Tongue (tissue), 2 donors: ENCODE measurements around the gene NTSR1. TPM values are rescaled to one million over a fixed set of nuclear protein-coding genes. Genes with fewer than 3 reads are reported as not detected.
"Not testable (repeated sequence)": the region's sequence is repeated elsewhere in the genome, so short reads cannot be mapped to it uniquely, and the experiment has no call there.

Source experiments
- DNase-seq: peaks from one replicate; pipeline ENCODE4 v3.0.0-alpha.2; 2015
- total RNA-seq: library from RNA; depleted of rRNA; stranded (reverse); fragments of >200 nt; gene quantifications from one replicate; pipeline ENCODE4 v1.2.3, GENCODE V29; 2014

The NTSR1 gene
- total RNA-seq, 1 donor from 2014 or later: not detected

GRCh38 chr20:62674370-62674769, 34.3 kb upstream of the NTSR1 start:
- DNase-seq: no peak

DNA sequence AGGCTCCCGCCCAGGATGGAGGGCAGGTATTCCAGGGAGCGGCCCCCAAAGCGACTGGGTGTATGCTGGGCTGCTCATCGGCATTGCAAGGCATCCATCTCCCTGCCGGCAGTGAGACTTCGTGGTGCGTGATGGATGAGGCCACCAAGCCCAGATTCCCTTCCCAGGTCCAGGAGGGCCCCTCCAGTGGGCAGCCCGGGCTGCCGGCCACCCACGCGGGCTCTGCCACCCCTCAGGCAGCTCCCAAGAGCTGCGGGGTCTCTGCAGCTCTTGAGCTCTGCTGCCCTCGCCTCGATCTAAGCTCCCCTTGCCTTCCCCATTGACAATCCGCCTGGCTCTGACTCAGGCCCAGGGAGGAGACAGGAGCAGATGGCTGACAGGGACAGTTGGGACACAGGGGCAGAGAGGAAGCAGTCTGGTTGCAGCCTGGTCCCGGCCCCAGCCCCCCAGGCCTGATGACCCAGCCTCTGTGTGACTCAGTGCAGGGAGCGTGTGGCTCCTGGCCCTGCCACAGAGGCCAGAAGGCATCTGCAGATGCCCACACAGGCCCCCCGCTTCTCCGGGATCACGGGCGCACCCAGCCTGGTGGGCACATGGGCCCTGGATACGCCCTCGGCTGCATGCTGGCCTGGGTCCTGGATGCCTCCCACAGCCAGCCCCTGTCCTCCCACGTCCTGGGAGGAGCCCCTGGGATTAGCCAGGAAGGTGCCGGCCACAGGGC, 33.3 kb upstream of the NTSR1 start:
- peak; percentile 71 for DNase-seq

DNA sequence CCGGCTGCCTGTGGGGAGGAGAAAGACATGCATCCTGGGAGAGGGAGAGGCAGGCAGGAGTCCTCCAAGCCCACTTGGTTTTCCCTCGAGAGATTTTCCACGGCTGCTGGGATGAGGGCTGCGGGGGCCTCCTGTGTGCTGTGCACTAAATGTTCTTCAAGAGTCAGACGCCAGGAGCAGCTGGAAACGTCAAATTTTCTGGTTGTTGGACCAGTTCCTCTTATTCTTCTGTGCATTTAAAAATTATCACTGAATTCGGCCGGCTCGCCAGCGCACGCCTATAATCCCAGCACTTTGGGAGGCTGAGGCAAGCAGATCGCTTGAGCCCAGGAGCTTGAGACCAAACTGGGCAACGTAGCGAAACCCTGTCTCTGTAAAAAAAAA, 32.8 kb upstream of the NTSR1 start:
- no peak for DNase-seq

DNA sequence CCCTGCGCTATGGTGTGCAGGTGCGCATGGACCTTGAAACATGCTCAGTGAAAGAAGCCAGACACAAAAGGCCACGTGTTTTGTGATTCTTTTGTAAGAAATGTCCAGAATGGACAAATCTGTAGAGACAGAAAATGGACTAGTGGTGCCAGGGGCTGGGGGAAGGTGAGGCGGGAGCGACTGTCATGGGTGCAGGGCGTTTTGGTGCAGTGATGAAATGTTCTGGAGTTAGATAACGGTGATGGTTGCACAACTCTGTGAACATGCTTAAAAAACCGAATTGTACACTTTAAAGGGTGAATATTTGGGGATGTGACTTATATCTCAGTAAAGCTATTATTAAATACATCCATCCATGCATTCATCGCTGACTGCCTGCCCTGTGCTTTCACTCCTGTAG, 31.7 kb upstream of the NTSR1 start:
- DNase-seq: no peak

DNA sequence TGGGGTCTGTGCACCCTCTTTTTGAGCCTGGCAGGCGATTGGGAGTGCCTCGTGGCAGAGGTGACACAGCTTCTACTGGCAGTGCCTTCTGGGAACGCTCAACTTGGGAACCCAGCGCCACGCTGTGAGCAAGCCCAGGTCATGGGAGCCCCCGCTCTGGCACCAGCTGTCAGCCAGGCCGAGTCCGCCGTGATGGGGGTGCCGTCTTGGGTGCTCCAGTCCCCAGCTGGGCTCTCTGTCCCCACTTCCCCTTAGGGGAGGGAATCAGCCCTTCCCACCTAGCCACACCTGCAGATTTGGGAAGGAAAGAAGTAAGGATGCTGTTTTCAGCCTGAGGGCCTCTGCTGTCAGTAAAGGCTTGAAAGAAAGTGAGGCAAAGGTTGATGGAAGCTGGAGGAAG, 31.0 kb upstream of the NTSR1 start:
- no peak for DNase-seq

DNA sequence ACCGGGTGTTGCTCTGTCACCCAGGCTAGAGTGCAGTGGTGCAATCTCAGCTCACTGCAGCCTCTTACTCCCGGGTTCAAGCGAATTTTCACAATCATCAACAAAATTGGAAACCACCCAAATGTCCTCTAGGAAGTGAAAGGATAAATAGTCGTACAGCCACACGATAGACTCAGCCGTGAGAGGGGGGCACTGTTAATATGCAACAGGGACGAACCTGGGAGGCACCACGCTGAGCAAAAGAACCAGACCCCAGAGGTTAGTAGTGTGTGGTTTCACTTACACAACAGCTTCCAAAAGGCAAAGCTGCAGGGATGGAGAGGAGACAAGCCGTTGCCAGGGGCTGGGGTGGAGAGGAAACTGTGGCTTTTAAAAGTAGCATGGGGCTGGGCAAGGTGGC, 30.1 kb upstream of the NTSR1 start:
- DNase-seq: no peak

- DNase-seq: no peak
These were observed 28.6 kb upstream of the NTSR1 start for GRCh38 chr20:62679978-62680589.

DNA sequence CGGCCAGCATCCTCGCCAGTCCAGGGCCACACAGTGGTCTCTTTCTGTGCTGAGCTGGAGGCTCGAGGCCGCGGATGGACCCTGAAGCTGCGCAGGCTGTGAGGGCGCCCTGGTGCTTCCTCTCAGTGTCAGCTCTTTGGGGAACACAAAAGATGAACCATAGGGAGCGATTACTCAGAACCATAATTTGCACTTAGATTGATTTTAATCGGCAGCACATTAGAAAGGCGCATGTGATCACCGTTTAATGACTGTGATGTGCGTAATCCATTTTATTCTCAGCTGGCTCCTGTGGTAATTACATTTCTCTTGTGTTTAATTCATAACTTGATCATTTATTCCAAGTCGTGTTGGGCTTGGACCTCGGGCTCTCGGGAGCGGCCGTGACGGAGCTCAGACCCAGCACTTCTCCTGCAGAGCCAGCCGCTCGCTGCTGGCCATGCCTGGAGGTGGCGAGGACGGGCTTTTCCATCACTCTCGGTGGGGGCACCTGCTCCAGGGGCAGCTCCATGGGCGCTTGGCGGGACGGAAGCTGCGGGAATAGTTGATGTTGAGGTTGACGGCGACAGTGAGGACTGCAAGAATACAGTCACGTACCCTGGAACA, 25.6 kb upstream of the NTSR1 start:
- no peak for DNase-seq

GRCh38 chr20:62683660-62684322, 24.8 kb upstream of the NTSR1 start:
- not testable (repeated sequence) for DNase-seq

- no peak for DNase-seq
These were observed 23.7 kb upstream of the NTSR1 start for GRCh38 chr20:62684981-62685380.

DNA sequence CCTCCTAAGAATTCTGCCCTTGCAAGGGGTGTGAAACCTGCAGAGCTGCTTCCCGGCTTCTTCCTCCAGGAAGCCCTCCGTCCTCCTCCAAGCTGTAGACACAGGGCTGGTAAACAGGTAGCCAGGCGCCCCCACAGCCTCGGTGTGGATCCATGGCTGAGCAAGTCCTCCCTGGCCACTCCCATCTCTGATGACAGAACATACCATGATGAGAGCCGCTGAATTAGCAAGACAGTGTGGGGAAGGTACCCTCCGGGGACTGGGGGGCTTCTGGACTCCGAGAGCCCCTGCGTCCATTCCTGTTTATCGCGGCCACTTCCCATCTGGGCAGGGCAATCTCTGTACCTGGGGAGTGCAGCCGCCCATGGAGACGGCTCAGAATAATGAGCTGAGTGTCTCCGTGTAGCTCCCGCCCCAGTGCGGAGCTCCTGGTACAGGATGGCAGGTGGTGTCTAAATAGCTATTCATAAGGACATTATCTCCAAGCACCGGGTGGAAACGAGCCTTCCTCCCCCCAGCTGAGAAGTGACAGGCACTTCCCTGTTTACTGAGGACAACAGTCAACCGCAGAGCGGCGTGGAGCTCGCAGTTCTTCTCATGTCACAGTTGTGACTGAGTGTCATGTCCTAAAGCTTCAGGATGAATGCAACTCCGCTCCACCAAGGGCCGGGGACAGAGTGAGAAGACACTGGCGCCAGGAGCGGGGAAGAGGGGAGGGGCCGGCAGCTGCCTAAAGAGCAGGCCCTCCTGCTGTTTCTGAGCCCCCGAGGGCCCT, 22.7 kb upstream of the NTSR1 start:
- peak; percentile 57 for DNase-seq

GRCh38 chr20:62686869-62687830, 21.5 kb upstream of the NTSR1 start:
- no peak for DNase-seq

- no peak for DNase-seq
These were observed 20.6 kb upstream of the NTSR1 start for GRCh38 chr20:62688083-62688482.

DNA sequence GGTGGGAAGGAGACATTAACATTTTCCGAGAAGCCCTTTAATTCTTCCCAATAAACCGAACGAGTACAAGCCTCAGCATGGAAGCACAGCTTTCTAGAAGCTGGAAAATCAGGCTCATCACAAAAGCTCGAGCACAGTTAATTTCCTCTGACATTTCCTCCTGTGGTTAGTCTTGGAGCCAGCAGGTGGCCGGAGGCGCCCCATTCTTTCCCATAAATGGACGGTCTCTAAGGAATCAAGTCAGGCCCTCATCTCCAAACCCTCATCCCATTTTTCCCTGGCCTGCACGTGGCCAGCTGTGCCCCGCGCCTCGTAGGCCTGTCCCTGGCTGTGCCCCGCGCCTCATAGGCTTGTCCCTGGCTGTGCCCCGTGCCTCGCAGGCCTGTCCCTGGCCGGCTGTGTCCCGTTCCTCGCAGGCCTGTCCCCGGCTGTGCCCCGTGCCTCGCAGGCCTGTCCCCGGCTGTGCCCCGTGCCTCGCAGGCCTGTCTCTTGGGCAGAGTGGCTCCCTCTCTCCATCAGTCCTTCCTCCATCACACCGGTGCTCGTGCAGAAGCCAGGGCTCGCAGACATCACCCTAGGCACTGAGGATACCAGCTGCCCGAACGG, 19.7 kb upstream of the NTSR1 start:
- no peak for DNase-seq

- no peak for DNase-seq
These were observed 18.8 kb upstream of the NTSR1 start for GRCh38 chr20:62689861-62690260.

GRCh38 chr20:62690261-62690820, 18.3 kb upstream of the NTSR1 start:
- no peak for DNase-seq

GRCh38 chr20:62691487-62691886, 17.1 kb upstream of the NTSR1 start:
- no peak for DNase-seq

GRCh38 chr20:62692176-62692575, 16.5 kb upstream of the NTSR1 start:
- peak; percentile 88 for DNase-seq

DNA sequence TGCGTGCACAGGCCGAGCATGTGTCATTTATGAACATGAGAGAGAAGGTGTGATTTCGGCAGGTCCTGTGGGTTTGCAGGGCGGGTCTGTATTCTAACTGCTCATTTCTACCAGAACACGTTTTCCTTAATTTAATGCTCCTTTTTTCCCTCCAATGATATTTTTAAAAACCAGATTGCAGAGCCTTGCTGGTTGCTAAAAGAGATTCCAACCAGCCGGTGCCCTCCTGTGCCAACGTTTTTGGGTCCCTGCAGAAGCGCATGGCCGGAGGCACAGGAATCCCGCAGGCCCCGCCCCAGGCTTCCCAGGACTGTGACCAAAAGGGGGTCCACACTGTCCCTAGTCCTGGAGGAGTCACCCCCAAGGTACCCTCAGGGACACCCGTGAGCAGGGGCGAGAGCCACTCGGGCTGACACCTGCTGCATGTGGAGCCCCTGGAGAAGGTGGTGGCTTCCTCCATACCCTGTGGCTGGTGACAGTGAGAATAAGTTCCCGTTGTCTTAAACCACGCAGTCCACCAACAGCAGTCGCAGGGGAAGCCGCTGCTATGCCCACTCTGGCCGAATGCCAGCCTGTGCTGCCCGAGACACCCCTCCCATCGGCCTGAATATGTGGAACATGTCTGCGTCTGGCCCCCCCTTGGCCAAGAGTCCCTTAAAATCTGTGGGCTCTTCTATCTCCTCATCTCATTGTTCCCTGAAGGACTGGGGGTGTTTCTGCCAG, 15.7 kb upstream of the NTSR1 start:
- DNase-seq: no peak

- DNase-seq: no peak
These were observed 15.1 kb upstream of the NTSR1 start for GRCh38 chr20:62693524-62693922.
